ENCODE results near the gene HSPA5. TPM values are rescaled to one million over a fixed set of nuclear protein-coding genes. Genes with fewer than 3 reads are reported as not detected.
"Not testable (repeated sequence)": the region's sequence is repeated elsewhere in the genome, so short reads cannot be mapped to it uniquely, and the experiment has no call there.

The HSPA5 gene
- total RNA-seq, 1 donor from 2014 or later, result 297 TPM

GRCh38 chr9:125243792-125244260, 2.7 kb upstream of the HSPA5 start:
- intact Hi-C loops (cut with micrococcal nuclease), result loop anchor here (5.0 kb wide), 4 partner anchors 88 to 1478 kb away; partner anchors contain the start of gene PBX3

GRCh38 chr9:125241863-125242739, 958 bp upstream of the HSPA5 start:
- intact Hi-C loops (cut with micrococcal nuclease), result loop anchor here (1.0 to 5.0 kb wide), 13 partner anchors 19 to 1563 kb away; partner anchors contain the start of genes ARPC5L, GAPVD1, GOLGA1 and NR6A1

- intact Hi-C loops (cut with micrococcal nuclease), result loop anchor here (2.0 to 5.0 kb wide), 5 partner anchors 92 to 1482 kb away; partner anchors contain the start of gene PBX3
Measured at GRCh38 chr9:125240649-125240999, 519 bp downstream of the HSPA5 start.

- intact Hi-C loops (cut with micrococcal nuclease), result loop anchor here (2.0 to 5.0 kb wide), 5 partner anchors 92 to 1482 kb away; partner anchors contain the start of gene PBX3
Measured at GRCh38 chr9:125239631-125240597, 1.2 kb downstream of the HSPA5 start.

- intact Hi-C loops (cut with micrococcal nuclease), result no loop called here
Measured at GRCh38 chr9:125238915-125239446, 2.2 kb downstream of the HSPA5 start.

GRCh38 chr9:125238127-125238914, 2.8 kb downstream of the HSPA5 start:
- intact Hi-C loops (cut with micrococcal nuclease), result no loop called here

- intact Hi-C loops (cut with micrococcal nuclease), result not testable (repeated sequence)
Measured at GRCh38 chr9:125236520-125237159, 4.5 kb downstream of the HSPA5 start.

- intact Hi-C loops (cut with micrococcal nuclease), result no loop called here
Measured at GRCh38 chr9:125235804-125236519, 5.2 kb downstream of the HSPA5 start.

GRCh38 chr9:125234099-125234498, 7.0 kb downstream of the HSPA5 start:
- intact Hi-C loops (cut with micrococcal nuclease), result not testable (repeated sequence)

- intact Hi-C loops (cut with micrococcal nuclease), result no loop called here
Measured at GRCh38 chr9:125233678-125234077, 7.5 kb downstream of the HSPA5 start.

GRCh38 chr9:125227761-125228160, 13.4 kb downstream of the HSPA5 start:
- intact Hi-C loops (cut with micrococcal nuclease), result no loop called here

GRCh38 chr9:125224858-125225257, 16.3 kb downstream of the HSPA5 start:
- intact Hi-C loops (cut with micrococcal nuclease), result not testable (repeated sequence)

GRCh38 chr9:125218621-125219020, 22.5 kb downstream of the HSPA5 start:
- intact Hi-C loops (cut with micrococcal nuclease), result no loop called here

GRCh38 chr9:125214186-125214585, 27.0 kb downstream of the HSPA5 start:
- intact Hi-C loops (cut with micrococcal nuclease), result no loop called here

GRCh38 chr9:125204477-125204876, 36.7 kb downstream of the HSPA5 start:
- intact Hi-C loops (cut with micrococcal nuclease), result no loop called here

- intact Hi-C loops (cut with micrococcal nuclease), result no loop called here
Measured at GRCh38 chr9:125202846-125203618, 38.1 kb downstream of the HSPA5 start.

GRCh38 chr9:125200216-125201047, 40.7 kb downstream of the HSPA5 start, which contains the start of gene RABEPK:
RABEPK (plus strand) TSS chr9:125200542; CDS start chr9:125203014, 2,472 bp downstream.
- intact Hi-C loops (cut with micrococcal nuclease), result loop anchor here (1.0 to 2.0 kb wide), 10 partner anchors 10 to 546 kb away; partner anchors contain the start of genes ARPC5L, GAPVD1, GOLGA1 and HSPA5
